GM12878 (cell line): ENCODE results near the gene TDRD5. TPM values are rescaled to one million over a fixed set of nuclear protein-coding genes. Genes with fewer than 3 reads are reported as not detected.

Source experiments
- ATAC-seq: fragments of 200-7000 bp; cut with Tn5 transposase; 3 replicates; pipeline ENCODE4 v1.9.1; 2020; ENCODE audit warnings: mild to moderate bottlenecking, moderate library complexity
- BruUV-seq: library from RNA; stranded (reverse); fragments of 400-500 nt; replicated peaks from 2 replicates; lab custom pipeline; 2021; lab: Mats Ljungman, UMichigan
- CTCF ChIA-PET: fragments of 300-600 bp; sonication (Branson Sonifier 250); formaldehyde crosslinking; extraction: SDS; loops from one replicate; lab custom pipeline; 2021; ENCODE audit warnings: inconsistent platforms; lab: Yijun Ruan, JAX
- POLR2A ChIA-PET: fragments of 350-600 bp; formaldehyde crosslinking; extraction: SDS; loops from one replicate; lab custom pipeline; 2021; ENCODE audit warnings: inconsistent platforms; lab: Charles Lee
- RAD21 ChIA-PET: fragments of 300-600 bp; sonication (Branson Sonifier 250); formaldehyde crosslinking; loops from one replicate; lab custom pipeline; 2023; ENCODE audit warnings: antibody characterized with exemption; ENCODE audit not compliant: unreplicated experiment; lab: Charles Lee
- SMC1A ChIA-PET: fragments of 300-600 bp; sonication (Branson Sonifier 250); formaldehyde crosslinking; loops from one replicate; lab custom pipeline; 2023; ENCODE audit not compliant: unreplicated experiment, uncharacterized antibody; lab: Charles Lee
- DNase-seq: peaks from one replicate; pipeline ENCODE4 v3.0.0-alpha.2; 2011; ENCODE audit warnings: low read depth, low spot score
- FAIRE-seq: peaks from 3 replicates; lab custom pipeline; 2011; peaks lifted over from hg19 to GRCh38; lab: Jason Lieb, UNC
- H2AFZ ChIP-seq: 2 replicates; pipeline ENCODE4 v1.6.0; 2011; ENCODE audit warnings: low read depth, low read length, control low read depth; ENCODE audit not compliant: control insufficient read depth
- H3K27ac ChIP-seq: 2 replicates; pipeline ENCODE4 v1.5.1; 2011; ENCODE audit warnings: control low read depth; ENCODE audit not compliant: control insufficient read depth, insufficient read depth
- H3K27me3 ChIP-seq, 2 experiments: replicated peaks in 1 of 2; 2 replicates each; pipeline versions ENCODE4 v1.6.0 to v1.6.1; 2011; ENCODE audit warnings: low read length in 1 of 2; ENCODE audit not compliant: control insufficient read depth in 2 of 2, insufficient read depth in 2 of 2
- H3K36me3 ChIP-seq, 2 experiments: 2 replicates each; pipeline ENCODE4 v1.5.1; 2011; ENCODE audit warnings: low read length in 1 of 2; ENCODE audit not compliant: control insufficient read depth in 2 of 2, insufficient read depth in 2 of 2
- H3K4me1 ChIP-seq: 2 replicates; pipeline ENCODE4 v1.6.1; 2011; ENCODE audit warnings: mild to moderate bottlenecking, low read length, moderate library complexity, mixed read lengths; ENCODE audit not compliant: control insufficient read depth, insufficient read depth
- H3K4me2 ChIP-seq: 2 replicates; pipeline ENCODE4 v1.6.0; 2011; ENCODE audit warnings: control low read depth; ENCODE audit not compliant: control insufficient read depth, insufficient read depth
- H3K4me3 ChIP-seq: fragments of 200-600 bp; sonication (generic); 2 replicates; pipeline ENCODE4 v1.5.1; 2016
- H3K79me2 ChIP-seq: 2 replicates; pipeline ENCODE4 v1.6.0; 2011; ENCODE audit warnings: low read length; ENCODE audit not compliant: control insufficient read depth, insufficient read depth
- H3K9ac ChIP-seq: 2 replicates; pipeline ENCODE4 v1.8.0; 2011; ENCODE audit warnings: low read length, control low read depth, mixed read lengths; ENCODE audit not compliant: control insufficient read depth, insufficient read depth
- H3K9me3 ChIP-seq: replicated peaks from 3 replicates; pipeline ENCODE4 v1.5.1; 2011; ENCODE audit warnings: mild to moderate bottlenecking, low read length; ENCODE audit not compliant: control insufficient read depth, insufficient read depth
- H4K20me1 ChIP-seq: 2 replicates; pipeline ENCODE4 v1.6.0; 2011; ENCODE audit not compliant: control insufficient read depth, insufficient read depth
- BACH1 ChIP-seq: fragments of 450-650 bp; IDR thresholded peaks from 2 replicates; pipeline ENCODE4 v1.6.1; 2017; ENCODE audit warnings: mild to moderate bottlenecking, borderline replicate concordance
- FOXK2 ChIP-seq: fragments of 450-650 bp; IDR thresholded peaks from 2 replicates; pipeline ENCODE4 v1.6.1; 2017; ENCODE audit warnings: mild to moderate bottlenecking, moderate library complexity
- HCFC1 ChIP-seq: fragments of 150-350 bp; IDR thresholded peaks from 2 replicates; pipeline ENCODE4 v1.6.1; 2014; ENCODE audit warnings: low read length
- HDAC2 ChIP-seq: fragments of 200-600 bp; sonication (generic); IDR thresholded peaks from 2 replicates; pipeline ENCODE4 v1.6.1; 2017
- MEF2A ChIP-seq: IDR thresholded peaks from 2 replicates; pipeline ENCODE4 v1.6.1; 2011; ENCODE audit warnings: low read depth, mild to moderate bottlenecking, low read length, moderate library complexity; ENCODE audit not compliant: insufficient read depth
- MTA2 ChIP-seq: fragments of 450-650 bp; IDR thresholded peaks from 2 replicates; pipeline ENCODE4 v1.6.1; 2016; ENCODE audit warnings: low read depth, mild to moderate bottlenecking, moderate library complexity
- MYB ChIP-seq: fragments of 150-350 bp; IDR thresholded peaks from 2 replicates; pipeline ENCODE4 v1.6.1; 2014; ENCODE audit warnings: mild to moderate bottlenecking, low read depth, low read length, borderline replicate concordance
- NKRF ChIP-seq: fragments of 450-650 bp; conservative IDR thresholded peaks from 2 replicates; pipeline ENCODE4 v1.6.1; 2017; ENCODE audit warnings: mild to moderate bottlenecking, moderate library complexity
- RFX5 ChIP-seq: IDR thresholded peaks from 2 replicates; pipeline ENCODE4 v1.6.1; 2011; ENCODE audit warnings: low read depth, low read length, improper control_type of control experiment
- SMAD1 ChIP-seq: fragments of 450-650 bp; IDR thresholded peaks from 2 replicates; pipeline ENCODE4 v1.6.1; 2018; ENCODE audit warnings: mild to moderate bottlenecking, low read depth; ENCODE audit not compliant: partially characterized antibody
- SMARCA5 ChIP-seq: fragments of 450-650 bp; IDR thresholded peaks from 2 replicates; pipeline ENCODE4 v1.6.1; 2017; ENCODE audit warnings: mild to moderate bottlenecking
- TBL1XR1 ChIP-seq: IDR thresholded peaks from 2 replicates; pipeline ENCODE4 v1.6.1; 2012; ENCODE audit warnings: low read depth, low read length, improper control_type of control experiment
- ZNF592 ChIP-seq: fragments of 450-650 bp; IDR thresholded peaks from 2 replicates; pipeline ENCODE4 v1.6.1; 2017; ENCODE audit warnings: mild to moderate bottlenecking, moderate library complexity
- ZZZ3 ChIP-seq: IDR thresholded peaks from 2 replicates; pipeline ENCODE4 v1.6.1; 2011; ENCODE audit warnings: low read depth; ENCODE audit not compliant: control insufficient read depth, insufficient read length
- WGBS: methylation state at CpG from one replicate; pipeline ENCODE4 v1.1.6; 2016; ENCODE audit warnings: low lambda C conversion rate; ENCODE audit not compliant: insufficient replicate concordance, insufficient coverage; ENCODE audit errors: missing lambda C conversion rate; 5-methylcytosine and 5-hydroxymethylcytosine counted together
- in situ Hi-C: fragments of 300-500 bp; cut with MboI; formaldehyde crosslinking; loops from 9 replicates; pipeline ENCODE4 v1.14.3; 2018; ENCODE audit warnings: mixed read lengths
- intact Hi-C: fragments of 100-400 bp; cut with micrococcal nuclease; formaldehyde crosslinking; loops from one replicate; pipeline ENCODE4 v1.14.2; 2022; ENCODE audit not compliant: unreplicated experiment
- polyA plus RNA-seq, 11 experiments: library from polyadenylated mRNA; depleted of rRNA in 4 of 11; unstranded in 6 of 11; stranded (reverse) in 5 of 11; fragments of >200 nt; fragmentation: Nextera tagmentation in 4 of 11; fragmentation: Illumina TruSeq in 1 of 11; extraction: Ambion mirVana in 4 of 11; extraction: Trizol in 1 of 11; gene quantifications; 1 replicate in 1 of 11; 2 replicates in 10 of 11; pipeline versions ENCODE4 v1.2.1 to v1.2.3, GENCODE V29; 2011 to 2016; ENCODE audit warnings: inconsistent platforms in 2 of 11, missing spikeins in 2 of 11, low read depth in 1 of 11
- total RNA-seq, 4 experiments: library from RNA; depleted of rRNA in 3 of 4; stranded (reverse); fragments of >200 nt in 3 of 4; fragmentation: Illumina TruSeq in 1 of 4; extraction: Trizol in 1 of 4; gene quantifications; 2 replicates each; pipeline versions ENCODE4 v1.2.1 to v1.2.3, GENCODE V29; 2013 to 2021

TDRD5 gene
- total and polyA plus RNA-seq, 10 of the 15 experiments (the other 5 are each of a cell fraction or from before 2014, with no cell fraction given): 0.01 TPM; not detected in 9

- BruUV-seq: no TSS peak
- Histone ChIP-seq H3K36me3 (no peaks in the 10 kb centered on the region), H3K27me3 (no peaks in the 10 kb centered on the region; a peak in 1 of 4 replicates), H2AFZ (no peak overlapping the region), H3K9me3 (no peaks in the 10 kb centered on the region), H3K9ac (no peak overlapping the region), H3K4me3 (no peak overlapping the region), H3K79me2 (no peaks in the 10 kb centered on the region), H3K4me2 (no peak overlapping the region), H3K27ac (no peak overlapping the region), H3K4me1 (no peaks in the 10 kb centered on the region), H4K20me1 (no peaks in the 10 kb centered on the region)
- CTCF ChIA-PET: no interaction called here
- FAIRE-seq (no peak), DNase-seq (no peak), ATAC-seq (no peak)
- POLR2A ChIA-PET: no interaction called here
- intact Hi-C loops: no loop called here
- SMC1A ChIA-PET: no interaction called here
- TF ChIP-seq MYB (no peak), FOXK2 (no peak), MTA2 (no peak), HDAC2 (no peak)
- RAD21 ChIA-PET: no interaction called here
- in situ Hi-C loops: no loop called here
- 2% methylated on average over 3 of the region's 3 CpGs for whole genome bisulfite sequencing
Measured at GRCh38 chr1:179612361-179612760, 20.7 kb downstream of the TDRD5 start.

GRCh38 chr1:179630719-179631118 lies 39.1 kb downstream of the TDRD5 start:
- no peak overlapping the region for H3K4me3 ChIP-seq
- no peaks in the 10 kb centered on the region for H3K79me2 ChIP-seq
- CTCF ChIA-PET: no interaction called here
- no TSS peak for BruUV-seq
- TF ChIP-seq SMARCA5 (no peak), RFX5 (no peak), ZNF592 (no peak), ZZZ3 (no peak), BACH1 (no peak), HCFC1 (no peak), MEF2A (no peak), NKRF (no peak), TBL1XR1 (no peak), SMAD1 (no peak)
- in situ Hi-C loops (no loop called here), intact Hi-C loops (no loop called here)
- POLR2A ChIA-PET: no interaction called here
- SMC1A ChIA-PET: no interaction called here
- FAIRE-seq: no peak
- 43% methylated on average over 2 of the region's 2 CpGs for WGBS
- no peaks in the 10 kb centered on the region for H3K27me3 ChIP-seq
- H3K36me3 ChIP-seq: no peaks in the 10 kb centered on the region
- DNase-seq: no peak
- ATAC-seq: no peak
- no peaks in the 10 kb centered on the region for H3K4me1 ChIP-seq
- H3K4me2 ChIP-seq: no peak overlapping the region
- no peaks in the 10 kb centered on the region for H4K20me1 ChIP-seq
- no peak overlapping the region for H2AFZ ChIP-seq
- H3K9ac ChIP-seq: no peak overlapping the region
- RAD21 ChIA-PET: no interaction called here
- H3K9me3 ChIP-seq: no peaks in the 10 kb centered on the region
- no peak overlapping the region for H3K27ac ChIP-seq
